NCI-H146 treated with DMSO at 0.1 percent for 48 hours (cell line): Measurements from ENCODE around the gene GMDS.
"Not testable (repeated sequence)": the region's sequence is repeated elsewhere in the genome, so short reads cannot be mapped to it uniquely, and the experiment has no call there.

Source experiments
- DNase-seq: peaks from one replicate; lab custom pipeline; 2025; ENCODE audit not compliant: unreplicated experiment; lab: John Stamatoyannopoulos, UW

Gene GMDS

GRCh38 chr6:1668456-1668855 is 576.9 kb downstream of the GMDS start:
- DNase-seq = not testable (repeated sequence)

GRCh38 chr6:1667805-1668175 is 577.6 kb downstream of the GMDS start:
- DNase-seq = no peak

- no peak for DNase-seq
These were observed 578.2 kb downstream of the GMDS start for GRCh38 chr6:1667012-1667804.

GRCh38 chr6:1665214-1665613 is 580.2 kb downstream of the GMDS start:
- DNase-seq = no peak

GRCh38 chr6:1664329-1664728 is 581.1 kb downstream of the GMDS start:
- DNase-seq = no peak

GRCh38 chr6:1663511-1663910 is 581.9 kb downstream of the GMDS start:
- no peak for DNase-seq

- no peak for DNase-seq
These were observed 582.9 kb downstream of the GMDS start for GRCh38 chr6:1662534-1662933.

GRCh38 chr6:1659816-1660215 is 585.6 kb downstream of the GMDS start:
- DNase-seq = no peak

GRCh38 chr6:1658212-1659005 is 587.0 kb downstream of the GMDS start:
- DNase-seq = no peak

- DNase-seq = no peak
These were observed 587.6 kb downstream of the GMDS start for GRCh38 chr6:1657771-1658165.

- DNase-seq = no peak
These were observed 588.2 kb downstream of the GMDS start for GRCh38 chr6:1657116-1657770.

GRCh38 chr6:1654054-1654453 is 591.4 kb downstream of the GMDS start:
- no peak for DNase-seq

- no peak for DNase-seq
These were observed 592.6 kb downstream of the GMDS start for GRCh38 chr6:1652842-1653241.

- no peak for DNase-seq
These were observed 594.0 kb downstream of the GMDS start for GRCh38 chr6:1651362-1651761.

GRCh38 chr6:1645466-1646185 is 599.8 kb downstream of the GMDS start:
- DNase-seq = no peak

GRCh38 chr6:1644516-1645060 is 600.8 kb downstream of the GMDS start:
- DNase-seq = no peak

- DNase-seq = no peak
These were observed 601.5 kb downstream of the GMDS start for GRCh38 chr6:1643830-1644445.

GRCh38 chr6:1643111-1643510 is 602.3 kb downstream of the GMDS start:
- DNase-seq = no peak

GRCh38 chr6:1641343-1641885 is 604.0 kb downstream of the GMDS start:
- DNase-seq = no peak

- no peak for DNase-seq
These were observed 604.9 kb downstream of the GMDS start for GRCh38 chr6:1640476-1640875.
